NCI-H2171 (cell line): Measurements from ENCODE around the gene DPH7.
"Not testable (repeated sequence)": the region's sequence is repeated elsewhere in the genome, so short reads cannot be mapped to it uniquely, and the experiment has no call there.

Source experiments
- DNase-seq: peaks from one replicate; lab custom pipeline; 2025; lab: John Stamatoyannopoulos, UW

Gene DPH7

GRCh38 chr9:137518661-137519459 is 59.9 kb downstream of the DPH7 start:
- not testable (repeated sequence) for DNase-seq

- no peak for DNase-seq
Observed at GRCh38 chr9:137516144-137516917, 62.4 kb downstream of the DPH7 start.

- DNase-seq = no peak
Observed at GRCh38 chr9:137515338-137515724, 63.4 kb downstream of the DPH7 start.

GRCh38 chr9:137514691-137515337 is 63.9 kb downstream of the DPH7 start:
- DNase-seq = no peak

- DNase-seq = not testable (repeated sequence)
Observed at GRCh38 chr9:137513801-137514570, 64.7 kb downstream of the DPH7 start.

GRCh38 chr9:137513136-137513535 is 65.6 kb downstream of the DPH7 start:
- DNase-seq = not testable (repeated sequence)

GRCh38 chr9:137511758-137512463 is 66.8 kb downstream of the DPH7 start:
- DNase-seq = no peak

GRCh38 chr9:137511126-137511525 is 67.6 kb downstream of the DPH7 start:
- not testable (repeated sequence) for DNase-seq

- DNase-seq = no peak
Observed at GRCh38 chr9:137509198-137509597, 69.5 kb downstream of the DPH7 start.

GRCh38 chr9:137506702-137507171 is 72.0 kb downstream of the DPH7 start:
- peak; percentile 79 for DNase-seq

GRCh38 chr9:137506274-137506673 is 72.5 kb downstream of the DPH7 start:
- no peak for DNase-seq

GRCh38 chr9:137505421-137506140 is 73.1 kb downstream of the DPH7 start:
- no peak for DNase-seq
